GM10266 (cell line): ENCODE data around the gene SLC6A2.
A peak's percentile ranks its signal among the peaks of the same experiment; 100 is the strongest.

Source experiments
- DNase-seq: peaks from one replicate; pipeline ENCODE4 v3.0.0; 2012; ENCODE audit errors: extremely low spot score
- TF ChIP-seq, protein P1 (sequence below): IDR thresholded peaks from 2 replicates; pipeline ENCODE4 v1.5.1; 2012; ENCODE audit warnings: mild to moderate bottlenecking, low read depth; ENCODE audit not compliant: control insufficient read depth, insufficient read depth; ENCODE audit errors: missing control alignments

The SLC6A2 gene

DNA sequence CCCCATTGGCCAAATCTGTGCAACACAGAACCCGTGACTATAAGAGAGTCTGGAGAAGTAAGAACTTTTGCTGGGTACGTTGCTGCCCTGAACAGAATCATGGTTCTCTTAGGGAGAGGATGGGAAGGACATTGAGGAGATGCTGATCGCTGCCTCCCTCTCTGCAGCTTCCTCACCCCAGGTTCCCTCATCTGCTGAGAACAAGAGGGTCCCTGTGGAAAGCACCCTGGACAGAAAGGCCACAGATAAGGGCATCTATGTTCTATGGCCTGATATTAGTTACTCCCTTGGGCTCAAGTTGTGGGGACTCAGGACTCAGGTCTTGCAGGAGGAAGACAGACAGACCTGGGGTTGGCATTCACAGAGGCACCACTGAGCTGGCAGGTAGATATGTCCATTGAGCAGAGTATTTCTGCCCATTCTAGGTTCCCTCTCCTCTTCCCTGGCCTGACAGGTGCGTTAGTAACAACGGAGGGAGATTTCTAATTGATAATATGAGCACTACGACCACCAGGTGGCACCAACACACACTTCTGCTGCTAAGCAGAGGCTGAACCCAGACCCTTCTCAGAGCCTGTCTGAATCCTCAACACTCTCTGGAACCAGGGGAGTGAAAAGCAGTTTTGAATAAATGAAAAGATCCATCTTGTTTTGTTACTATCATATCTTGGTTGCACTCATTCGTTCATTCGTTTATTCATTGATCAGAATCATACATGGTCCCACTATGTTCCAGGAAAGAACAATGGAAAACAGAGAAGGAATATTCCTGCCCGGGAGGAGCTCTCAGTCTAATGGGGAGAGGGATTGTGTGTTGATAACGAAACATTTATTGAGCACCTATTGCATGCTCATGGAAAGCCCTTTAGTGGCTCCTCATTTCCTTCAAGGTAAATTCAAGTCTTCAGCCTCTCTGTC lies 56.4 kb downstream of the SLC6A2 start:
- peak; percentile 55 for DNase-seq
- TF ChIP-seq, protein P1, sequence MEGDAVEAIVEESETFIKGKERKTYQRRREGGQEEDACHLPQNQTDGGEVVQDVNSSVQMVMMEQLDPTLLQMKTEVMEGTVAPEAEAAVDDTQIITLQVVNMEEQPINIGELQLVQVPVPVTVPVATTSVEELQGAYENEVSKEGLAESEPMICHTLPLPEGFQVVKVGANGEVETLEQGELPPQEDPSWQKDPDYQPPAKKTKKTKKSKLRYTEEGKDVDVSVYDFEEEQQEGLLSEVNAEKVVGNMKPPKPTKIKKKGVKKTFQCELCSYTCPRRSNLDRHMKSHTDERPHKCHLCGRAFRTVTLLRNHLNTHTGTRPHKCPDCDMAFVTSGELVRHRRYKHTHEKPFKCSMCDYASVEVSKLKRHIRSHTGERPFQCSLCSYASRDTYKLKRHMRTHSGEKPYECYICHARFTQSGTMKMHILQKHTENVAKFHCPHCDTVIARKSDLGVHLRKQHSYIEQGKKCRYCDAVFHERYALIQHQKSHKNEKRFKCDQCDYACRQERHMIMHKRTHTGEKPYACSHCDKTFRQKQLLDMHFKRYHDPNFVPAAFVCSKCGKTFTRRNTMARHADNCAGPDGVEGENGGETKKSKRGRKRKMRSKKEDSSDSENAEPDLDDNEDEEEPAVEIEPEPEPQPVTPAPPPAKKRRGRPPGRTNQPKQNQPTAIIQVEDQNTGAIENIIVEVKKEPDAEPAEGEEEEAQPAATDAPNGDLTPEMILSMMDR = peak; percentile 71

DNA sequence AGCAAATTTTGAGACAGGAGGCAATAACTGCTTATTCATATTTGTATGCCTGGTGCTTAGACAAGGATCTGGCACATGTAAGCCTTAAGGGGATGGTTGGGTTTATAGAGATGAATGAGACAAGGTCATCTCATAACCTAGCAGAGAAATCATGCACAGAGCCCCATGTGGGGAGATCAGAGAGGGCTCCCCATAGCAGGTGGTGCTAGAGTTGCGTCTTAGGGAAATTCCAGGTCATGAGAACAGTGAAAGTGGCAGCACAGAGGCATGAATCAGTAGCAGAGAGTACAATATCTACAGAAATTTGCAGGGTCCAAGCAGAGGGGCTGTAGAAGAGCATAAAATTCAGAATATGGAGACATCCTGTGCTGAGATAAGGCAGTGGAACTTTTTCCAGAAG lies 57.3 kb downstream of the SLC6A2 start:
- no peak for DNase-seq
- TF ChIP-seq, protein P1 = no peak

DNA sequence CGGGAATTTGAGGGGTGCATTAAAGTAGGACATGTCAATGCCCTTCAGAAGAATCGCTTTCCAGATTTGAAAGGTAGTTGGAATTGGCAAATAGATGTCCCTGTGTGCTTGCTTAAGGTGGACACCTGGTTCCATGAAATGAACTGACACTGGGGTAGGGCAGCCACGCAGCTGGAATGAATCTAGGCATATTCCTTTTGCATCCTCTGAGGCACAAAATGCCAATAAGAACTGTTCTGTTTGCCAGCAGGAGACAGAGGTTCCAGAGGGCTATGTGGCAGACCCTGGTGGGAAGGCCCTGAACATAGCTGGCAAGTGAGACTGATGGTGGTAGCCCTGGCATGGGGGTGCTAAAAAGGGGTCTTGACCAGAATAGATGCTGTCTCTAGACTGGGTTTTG lies 61.5 kb downstream of the SLC6A2 start:
- DNase-seq = no peak
- TF ChIP-seq, protein P1 = no peak

DNA sequence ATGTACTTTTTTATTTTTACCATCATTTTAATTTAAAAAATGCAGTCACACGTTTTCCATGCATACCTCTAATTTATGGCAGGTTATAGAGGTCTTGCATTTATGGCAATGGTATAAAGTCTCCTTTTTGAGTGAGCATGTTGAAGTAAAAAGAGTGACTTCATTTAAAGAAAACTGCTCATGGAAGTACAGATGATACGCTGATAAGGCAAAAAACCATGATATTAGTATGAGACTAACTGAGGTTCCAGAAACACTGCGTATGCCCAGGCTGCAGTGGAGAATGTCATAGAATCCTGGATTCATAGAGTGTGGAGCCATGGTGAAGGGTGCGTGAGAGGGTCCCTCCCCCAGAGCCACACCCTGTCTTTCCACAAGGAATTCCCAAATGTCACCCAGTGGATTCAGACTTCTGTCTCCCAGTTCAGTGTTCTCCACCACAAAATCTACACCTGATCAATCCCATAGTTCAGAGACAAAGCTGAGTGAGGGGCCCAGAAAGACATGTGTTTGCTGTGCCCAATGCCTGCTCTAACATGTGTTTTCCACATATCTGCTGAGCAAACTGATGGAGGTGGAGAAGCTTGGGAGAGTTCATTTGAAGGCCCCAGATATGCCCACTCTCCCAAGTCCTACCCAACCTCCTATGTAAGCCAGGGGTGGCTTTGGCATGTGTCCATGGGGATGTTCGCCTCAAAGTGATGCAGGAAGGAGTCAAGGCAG lies 69.4 kb downstream of the SLC6A2 start:
- no peak for DNase-seq
- TF ChIP-seq, protein P1 = no peak

DNA sequence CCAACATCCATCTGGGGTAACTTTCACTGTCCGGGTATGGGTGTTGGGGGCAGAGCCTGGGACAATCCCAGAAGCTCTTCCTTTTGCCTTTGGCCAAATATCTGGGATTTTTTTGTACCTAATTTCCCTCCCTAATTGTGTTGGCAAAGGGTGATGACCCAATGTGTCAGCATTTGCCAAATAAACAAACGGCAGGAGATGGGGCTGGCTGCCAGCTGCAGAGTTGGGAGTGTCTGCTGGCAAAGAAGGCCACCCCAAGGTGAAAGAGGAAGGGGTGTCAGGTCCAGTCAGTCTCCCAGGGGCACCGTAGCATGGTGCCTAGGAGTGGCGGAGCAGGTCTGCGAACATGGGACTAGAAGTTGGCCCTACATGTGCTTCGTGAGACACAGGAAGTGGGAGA lies 73.0 kb downstream of the SLC6A2 start:
- DNase-seq = no peak

DNA sequence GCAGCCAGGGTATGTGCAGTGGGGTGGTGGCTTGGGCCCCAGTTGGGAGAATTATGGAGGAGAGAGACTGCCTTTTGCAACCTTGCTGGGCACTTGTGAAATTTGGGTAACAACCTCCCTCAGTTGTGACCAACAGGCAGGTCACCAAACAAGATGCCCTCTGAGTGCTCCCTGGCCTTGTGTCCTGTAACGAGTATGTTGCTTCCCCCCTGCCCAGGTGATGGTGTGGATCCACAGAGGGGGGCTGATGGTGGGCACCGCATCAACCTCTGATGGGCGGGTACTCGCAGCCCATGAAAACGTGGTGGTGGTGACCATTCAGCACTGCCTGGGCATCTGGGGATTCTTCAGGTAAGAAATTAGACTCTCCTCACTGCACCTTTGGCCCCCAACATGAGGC lies 74.3 kb downstream of the SLC6A2 start:
- DNase-seq = no peak
- TF ChIP-seq, protein P1 = no peak

More for the DNA sequence above, 73.0 kb downstream of the SLC6A2 start:
- TF ChIP-seq, protein P1 = no peak

DNA sequence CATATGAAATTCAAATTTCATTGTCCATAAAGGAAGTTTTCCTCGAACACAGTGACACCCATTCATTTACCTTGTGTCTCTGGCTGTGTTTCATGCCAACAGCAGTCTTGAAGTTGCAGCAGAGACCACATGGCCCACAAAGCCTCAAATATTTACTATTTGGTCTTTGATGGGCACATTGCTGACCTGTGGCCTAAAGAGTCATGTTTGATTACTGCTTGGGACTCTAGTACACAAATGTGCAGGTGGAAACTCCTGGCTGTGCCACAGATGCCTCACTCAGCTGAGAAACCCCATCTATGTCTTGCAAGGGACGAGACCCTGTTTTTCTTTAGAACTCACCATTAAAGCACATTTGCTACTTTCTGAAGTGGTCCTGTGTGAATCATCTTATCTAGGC lies 76.7 kb downstream of the SLC6A2 start:
- TF ChIP-seq, protein P1 = no peak
- no peak for DNase-seq
